Endothelial cell of hepatic sinusoid (primary cell): ENCODE data around the gene PRR11.
"Not testable (repeated sequence)": the region's sequence is repeated elsewhere in the genome, so short reads cannot be mapped to it uniquely, and the experiment has no call there.

Experiments
- in situ Hi-C: cut with HindIII; loops from 2 replicates; pipeline ENCODE4 v1.10.0; 2017; ENCODE audit warnings: low sequenced_read_pairs

The PRR11 gene

DNA sequence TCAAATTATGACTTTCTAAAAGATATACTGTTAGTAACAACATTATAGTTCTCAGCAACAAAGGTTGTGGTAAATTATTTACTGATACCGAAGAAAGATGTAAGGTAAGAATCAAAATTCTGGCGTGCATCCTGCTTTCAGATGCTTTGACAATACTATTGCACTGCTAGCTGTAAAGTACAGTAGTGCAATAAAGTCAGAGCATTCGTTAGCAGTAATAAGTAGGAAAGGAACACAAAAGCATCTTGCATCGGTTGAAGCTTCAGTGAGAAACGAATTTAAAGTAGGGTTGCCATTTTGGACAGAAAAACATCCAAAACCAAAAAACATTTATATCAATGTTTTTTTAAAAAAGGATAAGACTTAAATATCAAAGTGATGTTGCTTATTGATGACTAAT lies 4.5 kb upstream of the PRR11 start:
- in situ Hi-C loops = no loop called here

GRCh38 chr17:59151591-59151990 lies 4.0 kb upstream of the PRR11 start:
- in situ Hi-C loops = no loop called here

- in situ Hi-C loops = no loop called here
Observed at GRCh38 chr17:59152925-59153324, 2.6 kb upstream of the PRR11 start.

DNA sequence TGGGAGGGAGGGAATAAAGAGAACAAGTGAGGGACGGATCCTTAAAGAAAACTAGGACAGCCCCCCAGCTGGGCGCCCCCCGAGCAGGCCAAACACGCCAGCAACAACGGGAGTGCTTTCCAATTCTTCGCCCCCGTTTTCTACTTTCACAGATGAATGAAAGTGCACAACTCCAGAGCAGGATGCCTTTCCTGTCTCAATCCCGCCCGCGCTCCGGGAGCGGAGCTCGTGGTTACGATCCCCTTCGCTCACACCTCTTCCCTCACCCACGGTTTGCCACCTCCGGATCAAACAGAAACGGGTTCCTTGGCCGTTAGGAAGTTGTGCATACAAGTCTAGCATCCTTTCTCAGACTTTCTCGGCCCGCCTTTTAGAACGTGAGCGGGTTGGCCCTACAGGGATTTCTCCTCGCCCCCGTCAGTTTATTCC lies 1.2 kb upstream of the PRR11 start:
- in situ Hi-C loops = no loop called here

DNA sequence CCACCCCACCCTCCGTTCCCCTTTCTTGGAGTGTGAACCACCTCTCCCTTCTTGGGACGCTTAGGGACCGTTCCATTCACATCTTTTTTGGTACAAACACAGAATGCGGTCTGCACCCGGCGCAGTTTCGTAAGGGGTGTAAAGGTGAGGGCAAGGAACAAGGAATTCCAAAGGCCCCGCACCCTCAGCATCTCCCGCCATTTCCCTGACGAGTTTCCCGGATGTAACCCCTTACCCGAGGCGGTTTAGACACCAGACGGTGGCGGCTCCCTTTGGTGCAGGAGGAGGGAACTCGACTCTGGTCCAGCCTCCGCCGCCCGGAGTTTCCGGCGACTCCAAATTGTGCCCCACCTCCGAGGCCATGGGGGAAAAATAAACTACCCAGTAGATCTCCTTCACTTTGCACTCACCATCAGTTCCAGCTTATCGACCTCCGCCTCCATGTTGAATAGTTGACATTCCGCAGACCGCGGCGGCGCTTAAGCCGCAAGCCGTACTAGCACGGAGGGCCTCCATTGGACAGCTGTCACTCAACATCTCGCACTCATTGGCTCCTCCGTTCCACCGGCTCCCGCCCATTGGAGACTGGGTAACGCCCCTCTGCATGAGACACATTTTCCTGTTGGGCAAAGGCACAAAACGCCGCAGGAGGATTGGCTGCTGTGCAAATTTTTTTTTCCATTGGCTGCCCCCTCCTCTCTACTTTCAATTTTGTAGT lies 666 bp upstream of the PRR11 start, which contains the start of gene SKA2:
SKA2 (minus strand) TSS at position 466 of the 718 bp plus-strand sequence; CDS start at position 443, 23 bp downstream.
- in situ Hi-C loops = no loop called here

DNA sequence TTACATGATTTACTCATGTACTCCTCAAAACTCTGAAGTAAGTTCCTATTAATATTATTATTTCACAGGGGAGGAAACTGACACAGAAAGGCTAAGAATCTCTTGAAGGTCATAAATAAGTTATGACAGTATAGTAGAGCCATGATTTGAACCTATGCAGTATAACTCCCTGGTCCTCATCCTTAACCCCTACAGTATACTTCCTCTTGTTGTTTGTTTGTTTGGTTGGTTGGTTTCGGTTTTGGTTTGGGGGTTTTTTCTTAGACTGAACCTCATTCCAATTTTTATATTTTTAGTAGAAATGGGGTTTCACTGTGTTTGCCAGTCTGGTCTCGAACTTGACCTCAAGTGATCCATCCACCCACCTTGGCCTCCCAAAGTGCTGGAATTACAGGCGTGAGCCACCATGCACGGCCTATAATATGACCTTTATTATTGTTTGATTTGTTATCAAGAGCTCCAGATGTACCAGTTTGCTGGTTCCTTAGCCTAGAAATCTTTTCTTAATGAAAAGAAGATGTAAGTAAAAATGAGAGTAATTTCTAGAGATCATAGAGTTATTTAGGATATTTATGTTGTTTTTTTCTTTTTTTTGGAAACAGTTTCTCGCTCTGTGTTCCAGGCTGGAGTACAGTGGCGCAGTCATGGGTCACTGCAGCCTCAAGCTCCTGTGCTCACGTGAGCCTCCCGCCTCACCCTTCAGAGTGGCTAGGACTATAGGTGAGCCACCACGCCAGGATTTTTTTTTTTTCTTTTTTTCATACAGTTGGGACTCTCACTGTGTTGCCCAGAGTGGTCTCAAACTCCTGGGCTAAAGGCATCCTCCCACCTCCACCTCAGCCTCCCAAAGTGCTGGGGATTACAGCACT lies 4.8 kb downstream of the PRR11 start:
- in situ Hi-C loops = no loop called here

- in situ Hi-C loops = no loop called here
Observed at GRCh38 chr17:59161477-59161876, 5.9 kb downstream of the PRR11 start.

DNA sequence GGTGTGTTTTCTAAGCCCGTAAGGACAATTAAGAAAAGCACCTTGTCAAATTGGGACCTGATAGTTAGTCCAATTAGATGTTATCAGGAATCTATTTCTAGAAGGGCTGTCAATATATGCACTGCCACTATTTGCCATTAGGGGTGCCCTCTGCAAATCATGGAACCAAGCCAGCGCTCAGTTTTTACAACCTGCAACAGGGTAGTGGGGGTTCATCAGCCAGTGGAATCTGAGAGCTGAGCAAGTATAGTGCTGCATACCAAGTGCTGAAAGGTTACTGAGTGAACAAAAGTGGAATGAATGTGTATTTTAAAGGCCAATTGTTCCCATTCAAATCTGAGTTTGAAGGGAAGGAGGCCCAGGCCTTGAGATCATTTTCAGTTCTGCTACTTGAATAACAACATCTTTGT lies 10.4 kb downstream of the PRR11 start:
- in situ Hi-C loops = no loop called here

- in situ Hi-C loops = no loop called here
Observed at GRCh38 chr17:59167571-59168001, 12.0 kb downstream of the PRR11 start.

- in situ Hi-C loops = no loop called here
Observed at GRCh38 chr17:59172436-59173004, 17.0 kb downstream of the PRR11 start.

GRCh38 chr17:59174671-59175070 lies 19.1 kb downstream of the PRR11 start:
- in situ Hi-C loops = no loop called here

GRCh38 chr17:59175076-59175475 lies 19.5 kb downstream of the PRR11 start:
- in situ Hi-C loops = no loop called here

- in situ Hi-C loops = no loop called here
Observed at GRCh38 chr17:59178266-59178985, 22.9 kb downstream of the PRR11 start.

GRCh38 chr17:59179601-59180000 lies 24.1 kb downstream of the PRR11 start:
- in situ Hi-C loops = not testable (repeated sequence)

GRCh38 chr17:59180626-59181025 lies 25.1 kb downstream of the PRR11 start:
- in situ Hi-C loops = no loop called here

GRCh38 chr17:59181481-59181880 lies 25.9 kb downstream of the PRR11 start:
- in situ Hi-C loops = no loop called here

DNA sequence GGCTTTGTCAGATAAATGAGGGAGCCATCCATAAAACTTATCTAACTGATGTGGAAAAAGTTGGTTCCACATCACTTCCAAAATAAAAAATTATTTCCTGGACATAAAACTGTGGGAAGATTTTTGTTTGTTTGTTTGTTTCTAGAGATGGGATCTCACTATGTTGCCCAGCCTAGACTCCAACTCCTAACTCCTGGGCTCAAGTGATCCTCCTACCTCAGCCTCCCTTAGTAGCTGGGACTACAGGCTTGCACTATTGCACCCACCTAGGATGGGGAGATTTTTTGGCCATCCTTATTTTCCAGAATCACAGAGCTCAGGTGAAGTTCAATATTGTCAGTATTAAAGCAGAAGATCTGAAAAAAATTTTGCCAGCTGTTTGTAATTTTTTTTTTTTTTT lies 30.5 kb downstream of the PRR11 start:
- in situ Hi-C loops = no loop called here

DNA sequence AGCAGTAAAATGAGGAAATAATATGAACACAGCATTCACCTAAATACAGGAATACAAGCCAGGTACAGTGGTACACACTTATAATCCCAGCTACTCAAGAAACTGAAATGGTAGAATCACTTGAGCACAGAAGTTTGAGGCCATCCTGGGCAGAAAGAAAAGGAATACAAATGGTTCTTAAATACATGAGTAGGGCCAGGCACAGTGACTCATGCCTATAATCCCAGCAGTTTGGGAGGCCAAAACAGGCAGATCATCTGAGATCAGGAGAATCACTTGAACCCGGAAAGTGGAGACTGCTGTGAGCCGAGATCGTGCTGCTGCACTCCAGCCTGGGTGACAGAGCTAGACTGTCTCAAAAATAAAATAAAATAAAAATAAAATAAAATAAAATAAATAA lies 31.3 kb downstream of the PRR11 start:
- in situ Hi-C loops = no loop called here

GRCh38 chr17:59190806-59191205 lies 35.3 kb downstream of the PRR11 start:
- in situ Hi-C loops = loop anchor here (5.0 kb wide), 1 partner anchor 59 kb away; no protein-coding TSS in a partner anchor

DNA sequence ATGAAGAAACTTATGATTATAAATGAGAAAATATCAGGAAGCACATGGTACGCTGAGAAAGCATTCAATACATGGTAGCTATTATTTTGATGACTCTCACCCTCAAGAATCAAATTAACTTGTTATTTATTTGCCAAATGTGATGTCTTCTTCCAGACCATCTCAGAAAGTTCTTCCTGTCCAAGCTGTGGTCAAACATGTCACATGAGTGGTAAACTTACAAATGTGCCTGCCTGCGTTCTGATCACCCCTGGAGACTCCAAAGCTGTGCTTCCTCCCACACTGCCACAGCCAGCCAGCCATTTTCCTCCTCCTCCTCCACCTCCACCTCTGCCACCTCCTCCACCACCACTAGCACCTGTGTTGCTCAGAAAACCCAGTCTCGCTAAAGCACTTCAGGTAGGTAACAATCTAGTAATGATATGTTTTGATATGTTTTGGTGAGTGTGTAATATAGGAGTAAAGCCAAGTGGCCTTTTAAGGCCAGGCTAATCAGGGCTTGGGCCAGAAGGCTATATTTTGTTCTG lies 37.9 kb downstream of the PRR11 start:
- in situ Hi-C loops = loop anchor here (5.0 kb wide), 1 partner anchor 61 kb away; no protein-coding TSS in a partner anchor

DNA sequence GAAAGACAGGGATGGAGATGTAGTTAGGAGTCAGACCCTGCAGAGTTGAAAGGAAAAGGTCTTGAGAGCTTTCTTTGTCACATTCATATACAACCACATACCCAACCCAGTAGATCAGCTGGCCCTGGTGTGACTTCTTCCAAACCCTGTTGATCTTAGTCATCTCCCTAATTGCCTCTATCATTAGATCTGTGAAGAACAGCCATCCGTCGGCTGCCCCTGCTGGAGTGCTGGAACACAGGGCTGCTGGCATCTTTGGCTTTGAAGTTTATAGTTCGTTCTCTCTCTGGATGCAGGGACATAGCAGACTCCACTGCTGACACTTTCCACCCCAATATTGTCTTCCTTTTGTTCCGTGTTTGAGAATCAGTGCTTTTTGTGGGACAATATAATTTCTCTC lies 43.9 kb downstream of the PRR11 start:
- in situ Hi-C loops = no loop called here
